Activated naive CD4-positive, alpha-beta T cell treated with anti-CD3 and anti-CD28 coated beads, Interleukin-2, amount 10 ng/mL, durations not matched to agents 5 hours and 36 hours (primary cell): ENCODE data around the gene GIPC3. TPM values are rescaled to one million over a fixed set of nuclear protein-coding genes. Genes with fewer than 3 reads are reported as not detected.

Experiments used
- total RNA-seq, 2 experiments: library from RNA; stranded (reverse); gene quantifications; one replicate each; pipeline ENCODE4 v1.2.3, GENCODE V29; 2021

GIPC3 gene
- 1 to 10 TPM; 2.9 to 3.0 TPM for total RNA-seq

GRCh38 chr19:3585301-3586126 is at the start of gene GIPC3:
TSS of gene GIPC3 (plus strand) at chr19:3585478. CDS start at chr19:3585598, 120 bp downstream.

GRCh38 chr19:3538965-3539755 is 46.1 kb upstream of the GIPC3 start, which contains the start of gene TEKTIP1:
TSS of gene TEKTIP1 (plus strand) at chr19:3539174. CDS start at chr19:3539178, 4 bp downstream.

GRCh38 chr19:3557461-3558248 is 27.6 kb upstream of the GIPC3 start, which contains the start of gene MFSD12:
TSS of gene MFSD12 (minus strand) at chr19:3557586. CDS start at chr19:3557403, 183 bp downstream.

GRCh38 chr19:3572855-3573161 is 12.5 kb upstream of the GIPC3 start, which contains the start of gene HMG20B:
TSS of gene HMG20B (plus strand) at chr19:3572944. CDS start at chr19:3573310, 366 bp downstream.

GRCh38 chr19:3606690-3607289 is 21.5 kb downstream of the GIPC3 start, which contains the start of gene TBXA2R:
TSS of gene TBXA2R (minus strand) at chr19:3606875. CDS start at chr19:3600634, 6,241 bp downstream.

GRCh38 chr19:3626473-3627350 is 41.4 kb downstream of the GIPC3 start, which contains the start of gene CACTIN:
TSS of gene CACTIN (minus strand) at chr19:3626790. CDS start at chr19:3626762, 28 bp downstream.

Other genes starting within 250 kb of the GIPC3 start
- 10 to 100 TPM; 11.1 to 12.6 TPM for gene NFIC, start 218.9 kb upstream of the GIPC3 start, total RNA-seq
- under 1 TPM in 1 of 2 experiments, not detected in 1; 0.25 TPM for gene SMIM24, start 105.0 kb upstream of the GIPC3 start, total RNA-seq
- not detected for gene SMIM44, start 102.0 kb upstream of the GIPC3 start, total RNA-seq
- gene DOHH, start 84.8 kb upstream of the GIPC3 start, total RNA-seq = 10 to 100 TPM; 10.2 to 10.3 TPM
- 10 to 100 TPM; 69.4 to 71.1 TPM for gene FZR1, start 79.2 kb upstream of the GIPC3 start, total RNA-seq
- 1 to 10 TPM; 5.7 to 6.1 TPM for gene TEKTIP1, start 46.3 kb upstream of the GIPC3 start, total RNA-seq
- 10 to 100 TPM; 80.6 to 82.9 TPM for gene MFSD12, start 27.9 kb upstream of the GIPC3 start, total RNA-seq
- 10 to 100 TPM; 50.4 to 54.3 TPM for gene HMG20B, start 12.5 kb upstream of the GIPC3 start, total RNA-seq
- gene TBXA2R, start 21.4 kb downstream of the GIPC3 start, total RNA-seq = 1 to 10 TPM; 3.8 TPM
- 10 to 100 TPM; 29.1 to 30.9 TPM for gene CACTIN, start 41.3 kb downstream of the GIPC3 start, total RNA-seq
- gene PIP5K1C, start 115.0 kb downstream of the GIPC3 start, total RNA-seq = 10 to 100 TPM; 19.9 to 22.1 TPM
- gene TJP3, start 122.9 kb downstream of the GIPC3 start, total RNA-seq = 1 to 10 TPM; 4.1 to 6.0 TPM
- gene APBA3, start 176.2 kb downstream of the GIPC3 start, total RNA-seq = 10 to 100 TPM; 53.7 to 54.5 TPM
- 10 to 100 TPM; 83.6 to 84.8 TPM for gene MRPL54, start 177.2 kb downstream of the GIPC3 start, total RNA-seq
- not detected for gene RAX2, start 186.8 kb downstream of the GIPC3 start, total RNA-seq
- 10 to 100 TPM; 35.8 to 38.8 TPM for gene MATK, start 200.9 kb downstream of the GIPC3 start, total RNA-seq